RWPE2 (cell line): ENCODE data around the gene MBLAC1.
A peak's percentile ranks its signal among the peaks of the same experiment; 100 is the strongest.
"Not testable (repeated sequence)": the region's sequence is repeated elsewhere in the genome, so short reads cannot be mapped to it uniquely, and the experiment has no call there.

ENCODE experiments used
- ATAC-seq: fragments of 200-7000 bp; cut with Tn5 transposase; 3 replicates; pipeline ENCODE4 v1.9.1; 2021; ENCODE audit warnings: low read depth
- DNase-seq: peaks from one replicate; pipeline ENCODE4 v3.0.0-alpha.2; 2020; ENCODE audit warnings: low spot score
- H3K27ac ChIP-seq: fragments of 450-650 bp; 2 replicates; pipeline ENCODE4 v1.5.1; 2017; ENCODE audit warnings: mild to moderate bottlenecking; ENCODE audit not compliant: poor library complexity, severe bottlenecking
- H3K27me3 ChIP-seq: fragments of 250-450 bp; sonication (Bioruptor Pico); 2 replicates; pipeline ENCODE4 v1.5.1; 2021; ENCODE audit warnings: mild to moderate bottlenecking, moderate library complexity; ENCODE audit not compliant: insufficient read depth, poor library complexity, severe bottlenecking
- H3K36me3 ChIP-seq: fragments of 250-450 bp; sonication (Bioruptor Pico); 2 replicates; pipeline ENCODE4 v1.5.1; 2020; ENCODE audit warnings: low read depth, mild to moderate bottlenecking, moderate library complexity
- H3K4me1 ChIP-seq: fragments of 250-450 bp; sonication (Bioruptor Pico); 2 replicates; pipeline ENCODE4 v1.5.1; 2021; ENCODE audit warnings: mild to moderate bottlenecking, moderate library complexity; ENCODE audit not compliant: insufficient read depth, poor library complexity, severe bottlenecking
- H3K4me3 ChIP-seq: fragments of 250-450 bp; sonication (Bioruptor Pico); 2 replicates; pipeline ENCODE4 v1.5.1; 2021; ENCODE audit warnings: mild to moderate bottlenecking, moderate library complexity; ENCODE audit not compliant: severe bottlenecking
- H3K9me3 ChIP-seq: fragments of 250-450 bp; sonication (Bioruptor Pico); 2 replicates; pipeline ENCODE4 v1.5.1; 2021; ENCODE audit warnings: mild to moderate bottlenecking, moderate library complexity; ENCODE audit not compliant: severe bottlenecking
- TF ChIP-seq, protein P1 (sequence below): fragments of 450-650 bp; IDR thresholded peaks from one replicate; pipeline ENCODE4 v1.5.1; 2017; ENCODE audit warnings: mild to moderate bottlenecking, moderate library complexity; ENCODE audit not compliant: poor library complexity, severe bottlenecking

The MBLAC1 gene

DNA sequence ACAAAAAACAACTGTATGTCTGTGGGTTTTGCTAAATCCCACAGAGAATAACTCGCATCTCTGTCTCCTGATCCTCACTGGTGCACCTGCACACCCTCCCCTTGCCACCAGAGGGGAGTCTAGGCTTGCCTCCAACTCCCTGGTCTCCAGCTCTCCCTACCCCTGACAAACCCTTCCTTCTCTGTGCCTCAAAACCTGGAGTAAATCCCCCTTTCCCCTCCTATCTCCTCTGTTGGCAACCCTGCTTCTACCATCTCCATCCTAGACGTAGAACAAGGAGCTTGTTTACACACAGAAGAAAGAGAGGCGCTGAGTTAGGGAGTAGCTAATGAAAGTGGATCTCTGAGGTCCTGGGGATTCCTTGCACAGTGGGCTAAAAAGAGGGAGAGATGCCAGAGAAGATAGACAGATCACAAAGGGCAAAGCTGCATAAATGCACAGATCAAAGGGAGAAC is 6.0 kb downstream of the MBLAC1 start:
- ATAC-seq (peak; percentile 90), DNase-seq (no peak)
- Histone ChIP-seq H3K4me1 (no peaks in the 10 kb centered on the region), H3K4me3 (no peak overlapping the region), H3K36me3 (no peaks in the 10 kb centered on the region), H3K9me3 (no peaks in the 10 kb centered on the region), H3K27me3 (no peaks in the 10 kb centered on the region), H3K27ac (no peak overlapping the region)
- TF ChIP-seq, protein P1, sequence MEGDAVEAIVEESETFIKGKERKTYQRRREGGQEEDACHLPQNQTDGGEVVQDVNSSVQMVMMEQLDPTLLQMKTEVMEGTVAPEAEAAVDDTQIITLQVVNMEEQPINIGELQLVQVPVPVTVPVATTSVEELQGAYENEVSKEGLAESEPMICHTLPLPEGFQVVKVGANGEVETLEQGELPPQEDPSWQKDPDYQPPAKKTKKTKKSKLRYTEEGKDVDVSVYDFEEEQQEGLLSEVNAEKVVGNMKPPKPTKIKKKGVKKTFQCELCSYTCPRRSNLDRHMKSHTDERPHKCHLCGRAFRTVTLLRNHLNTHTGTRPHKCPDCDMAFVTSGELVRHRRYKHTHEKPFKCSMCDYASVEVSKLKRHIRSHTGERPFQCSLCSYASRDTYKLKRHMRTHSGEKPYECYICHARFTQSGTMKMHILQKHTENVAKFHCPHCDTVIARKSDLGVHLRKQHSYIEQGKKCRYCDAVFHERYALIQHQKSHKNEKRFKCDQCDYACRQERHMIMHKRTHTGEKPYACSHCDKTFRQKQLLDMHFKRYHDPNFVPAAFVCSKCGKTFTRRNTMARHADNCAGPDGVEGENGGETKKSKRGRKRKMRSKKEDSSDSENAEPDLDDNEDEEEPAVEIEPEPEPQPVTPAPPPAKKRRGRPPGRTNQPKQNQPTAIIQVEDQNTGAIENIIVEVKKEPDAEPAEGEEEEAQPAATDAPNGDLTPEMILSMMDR: peak; percentile 90

DNA sequence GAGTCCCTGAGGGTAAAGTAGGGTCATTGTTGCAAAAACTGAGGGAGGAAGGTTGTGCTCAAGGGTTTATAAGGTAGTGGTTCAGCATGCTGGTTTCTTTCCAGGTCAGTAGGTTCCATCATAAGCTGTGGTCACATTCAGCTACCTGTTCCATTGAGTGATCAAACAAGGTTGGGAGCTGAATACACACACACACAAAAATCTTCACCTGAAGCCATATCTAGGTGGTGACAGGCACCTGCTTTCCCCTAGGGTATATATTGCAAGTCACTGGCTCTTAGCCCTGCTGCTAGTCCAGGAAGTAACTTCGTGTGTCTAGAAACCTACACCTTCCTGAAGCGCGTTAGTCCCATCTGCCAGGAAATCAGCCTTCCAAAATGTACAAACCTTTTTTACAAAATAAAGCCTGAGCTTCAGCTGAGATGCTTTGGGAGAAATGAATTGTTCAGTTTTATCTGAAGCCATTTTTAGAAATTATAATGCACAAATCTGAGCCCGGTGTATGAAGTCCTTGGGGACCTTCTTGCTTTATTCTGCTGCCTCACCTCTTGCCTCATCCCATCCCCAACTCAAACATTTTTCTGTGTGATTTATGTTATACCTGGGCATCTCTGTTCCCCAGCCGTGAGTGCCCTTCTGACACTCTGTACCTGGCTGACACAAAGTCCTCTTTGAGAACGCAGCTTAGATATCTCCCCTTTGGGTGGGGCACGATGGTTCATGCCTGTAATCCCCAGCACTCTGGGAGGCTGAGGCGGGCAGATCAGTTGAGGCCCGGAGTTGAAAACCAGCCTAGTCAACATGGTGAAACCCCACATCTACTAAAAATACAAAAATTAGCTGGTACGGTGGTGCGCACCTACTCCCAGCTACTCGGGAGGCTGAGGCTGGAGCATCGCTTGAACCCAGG is 11.3 kb downstream of the MBLAC1 start:
- Histone ChIP-seq H3K27me3 (no peaks in the 10 kb centered on the region), H3K27ac (no peak overlapping the region), H3K36me3 (no peaks in the 10 kb centered on the region), H3K9me3 (no peaks in the 10 kb centered on the region), H3K4me3 (no peak overlapping the region), H3K4me1 (no peaks in the 10 kb centered on the region)
- ATAC-seq (no peak), DNase-seq (no peak)
- TF ChIP-seq, protein P1: no peak

DNA sequence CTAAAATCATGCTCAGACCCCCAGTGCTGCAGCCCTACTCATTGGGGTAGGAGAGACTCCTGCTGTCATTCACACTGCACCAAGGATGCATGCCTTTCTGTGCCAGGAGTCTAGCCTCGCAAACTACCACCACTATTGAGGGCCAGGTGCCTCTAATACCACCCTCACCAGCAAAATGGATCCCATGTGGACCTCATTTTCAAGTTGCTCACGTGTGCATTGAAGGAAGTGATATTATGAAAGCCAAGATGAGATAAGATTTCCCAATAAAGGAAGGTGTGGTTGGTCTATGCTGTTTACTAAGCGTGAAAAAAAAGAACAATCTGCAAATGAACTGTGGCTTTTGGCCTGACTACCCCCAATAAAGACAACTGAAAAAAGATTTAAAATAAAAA is 14.8 kb downstream of the MBLAC1 start:
- H3K36me3 ChIP-seq: no peaks in the 10 kb centered on the region
- H3K27ac ChIP-seq: no peak overlapping the region
- TF ChIP-seq, protein P1: no peak
- ATAC-seq (no peak), DNase-seq (no peak)
- no peaks in the 10 kb centered on the region for H3K4me1 ChIP-seq
- no peaks in the 10 kb centered on the region for H3K27me3 ChIP-seq
- no peak overlapping the region for H3K4me3 ChIP-seq
- no peaks in the 10 kb centered on the region for H3K9me3 ChIP-seq

DNA sequence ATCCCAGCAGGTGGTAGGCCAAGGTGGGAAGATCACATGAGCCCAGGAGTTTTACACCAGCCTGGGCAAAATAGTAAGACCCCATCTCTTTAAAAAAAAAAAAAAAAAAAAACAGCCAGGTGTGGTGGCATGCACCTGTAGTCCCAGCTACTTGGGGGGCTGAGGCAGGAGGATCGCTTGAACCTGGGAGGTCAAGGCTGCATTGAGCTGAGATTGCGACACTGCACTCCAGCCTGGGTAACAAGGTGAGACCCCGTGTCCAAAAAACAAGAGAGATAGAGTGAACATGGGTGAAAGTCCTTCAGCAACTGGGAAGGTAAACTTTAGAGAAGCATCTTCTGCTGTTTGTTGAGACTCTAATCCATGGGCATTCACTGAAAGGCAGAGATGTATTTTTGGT is 15.7 kb downstream of the MBLAC1 start:
- no peak overlapping the region for H3K27ac ChIP-seq
- H3K4me3 ChIP-seq: no peak overlapping the region
- no peak for ATAC-seq
- DNase-seq: no peak
- TF ChIP-seq, protein P1: no peak
- no peaks in the 10 kb centered on the region for H3K36me3 ChIP-seq
- no peaks in the 10 kb centered on the region for H3K9me3 ChIP-seq
- no peaks in the 10 kb centered on the region for H3K27me3 ChIP-seq
- H3K4me1 ChIP-seq: no peaks in the 10 kb centered on the region

DNA sequence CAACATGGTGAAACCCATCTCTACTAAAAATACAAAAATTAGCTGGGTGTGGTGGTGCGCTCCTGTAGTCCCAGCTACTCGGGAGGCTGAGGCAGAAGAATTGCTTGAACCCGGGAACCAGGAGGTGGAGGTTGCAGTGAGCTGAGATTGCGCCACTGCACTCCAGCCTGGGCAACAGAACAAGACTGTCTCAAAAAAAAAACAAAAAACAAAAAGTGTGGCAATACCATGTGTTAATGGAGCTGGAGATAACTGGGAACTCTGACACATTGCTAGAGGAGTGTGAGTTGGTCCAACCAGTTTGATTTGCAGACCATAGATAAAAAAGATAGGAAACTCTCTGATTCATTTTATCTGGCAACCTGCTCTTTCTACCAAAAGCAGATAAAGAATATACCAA is 19.6 kb downstream of the MBLAC1 start:
- DNase-seq: not testable (repeated sequence)

More for the DNA sequence above, 19.6 kb downstream of the MBLAC1 start:
- ATAC-seq, H3K4me1 ChIP-seq, H3K27me3 ChIP-seq, H3K9me3 ChIP-seq, H3K4me3 ChIP-seq, H3K27ac ChIP-seq: not testable (repeated sequence)
- H3K36me3 ChIP-seq: 0 out of 2 replicates have a peak, but pooled peaks cover 17% of the 10 kb centered on the region
